GM18858 (cell line): ENCODE results near the gene AKR1B1.

Experiments used
- ATAC-seq: cut with Tn5 transposase; IDR thresholded peaks from one replicate; pipeline ENCODE4 v1.9.1; 2021; ENCODE audit not compliant: unreplicated experiment

The AKR1B1 gene

DNA sequence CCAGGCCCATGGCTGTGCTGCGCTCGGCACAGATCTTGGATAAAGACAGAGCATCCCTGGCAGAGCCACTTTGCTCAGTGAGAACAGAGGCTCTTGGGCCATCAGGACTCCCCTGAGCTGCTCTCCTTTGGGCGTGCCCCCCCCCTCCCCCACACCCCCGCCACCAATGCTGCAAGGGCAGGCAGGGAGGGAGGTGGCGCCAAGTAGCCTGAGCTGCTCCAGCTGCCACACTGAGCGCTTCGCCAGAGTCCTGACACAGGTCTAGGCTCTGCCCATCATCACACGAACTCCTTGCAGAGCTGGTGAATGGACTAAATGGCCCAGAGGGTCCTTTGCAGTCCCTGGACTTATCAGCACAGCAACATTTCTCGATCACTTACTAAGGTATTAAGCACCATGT lies 12.5 kb downstream of the AKR1B1 start:
- no peak for ATAC-seq

DNA sequence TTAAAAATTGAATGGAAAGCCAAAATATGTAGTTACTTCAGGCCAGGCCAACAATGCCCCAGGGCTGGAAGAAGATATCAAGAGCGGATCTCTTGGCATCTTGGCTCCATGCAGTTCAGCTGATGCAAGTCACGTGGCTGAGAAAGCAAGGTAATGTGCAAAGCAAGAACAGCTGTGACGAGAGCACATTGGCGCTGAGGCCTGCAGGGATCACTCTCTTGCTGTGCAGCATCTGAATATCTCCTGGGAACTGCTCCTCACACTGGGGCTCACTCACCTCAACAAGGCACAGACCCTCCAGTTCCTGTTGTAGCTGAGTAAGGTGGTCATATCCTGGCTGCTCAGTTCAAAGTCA lies 14.0 kb downstream of the AKR1B1 start:
- ATAC-seq: no peak

DNA sequence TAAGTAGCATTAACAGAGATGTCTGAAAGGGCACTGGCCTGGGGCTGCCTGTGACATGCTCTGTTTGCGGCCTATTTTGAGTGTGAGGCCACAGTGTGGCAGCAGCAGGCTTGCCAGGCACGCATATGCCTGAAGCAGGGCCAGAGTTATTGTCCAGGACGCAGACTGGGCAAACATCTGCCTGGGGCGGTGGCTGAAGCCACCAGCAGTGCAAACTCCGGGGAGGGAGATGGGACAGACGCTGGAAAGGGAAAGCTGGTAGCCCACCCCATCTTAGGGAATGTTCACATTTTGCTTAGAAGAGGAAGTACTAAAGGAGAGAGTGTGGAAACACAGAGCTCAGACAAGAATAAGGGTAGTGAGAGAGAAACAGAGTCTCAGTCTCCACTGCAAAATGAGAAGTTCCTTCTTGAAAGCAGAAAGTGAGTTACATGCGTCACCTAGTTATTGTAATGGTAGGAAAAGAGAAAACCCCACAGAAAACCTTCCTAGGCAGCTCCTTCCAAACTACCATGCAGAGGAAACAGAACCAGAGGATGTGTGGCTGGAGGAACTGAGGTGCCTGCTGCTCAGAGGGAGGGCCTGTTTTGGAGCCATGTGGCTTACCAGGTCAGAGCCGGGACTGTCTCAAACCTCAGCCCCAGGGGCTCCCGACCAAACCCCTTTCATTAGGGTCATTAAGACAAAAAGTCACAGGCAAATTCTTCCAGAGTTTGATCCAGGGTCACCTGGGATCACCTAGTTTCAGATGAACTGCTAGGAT lies 14.5 kb downstream of the AKR1B1 start:
- no peak for ATAC-seq

DNA sequence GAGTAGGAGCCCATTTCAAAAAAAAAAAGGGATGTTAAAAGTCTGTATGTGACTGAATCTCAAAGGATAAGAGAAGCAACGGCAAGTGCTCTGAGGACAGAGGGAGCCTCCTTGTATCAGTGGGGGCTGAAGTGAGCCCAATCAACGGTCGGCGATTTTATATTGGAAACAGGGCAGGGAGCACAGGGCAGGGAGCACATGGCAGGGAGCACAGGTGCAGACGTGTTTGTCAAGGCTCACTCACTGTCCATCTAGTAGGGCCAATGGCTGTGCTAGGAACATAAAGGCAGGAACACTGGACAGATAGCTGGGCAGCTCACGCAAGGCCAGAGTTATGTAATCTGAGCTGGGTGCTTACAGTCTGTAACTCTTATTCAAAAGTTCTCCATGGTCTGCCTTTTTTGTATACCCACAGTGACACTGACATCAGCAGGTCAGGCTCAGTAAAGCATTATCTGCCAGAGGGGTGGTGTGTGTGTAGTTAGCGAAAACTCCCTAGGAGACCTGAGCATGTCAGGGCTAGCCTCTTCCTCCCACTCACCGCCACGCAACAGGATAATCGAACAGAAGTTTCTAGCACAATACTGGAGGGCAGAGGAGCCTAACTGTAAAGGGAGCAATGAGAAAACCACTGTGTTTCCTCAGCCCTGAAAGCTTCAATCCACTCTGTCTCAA lies 15.4 kb downstream of the AKR1B1 start:
- no peak for ATAC-seq

DNA sequence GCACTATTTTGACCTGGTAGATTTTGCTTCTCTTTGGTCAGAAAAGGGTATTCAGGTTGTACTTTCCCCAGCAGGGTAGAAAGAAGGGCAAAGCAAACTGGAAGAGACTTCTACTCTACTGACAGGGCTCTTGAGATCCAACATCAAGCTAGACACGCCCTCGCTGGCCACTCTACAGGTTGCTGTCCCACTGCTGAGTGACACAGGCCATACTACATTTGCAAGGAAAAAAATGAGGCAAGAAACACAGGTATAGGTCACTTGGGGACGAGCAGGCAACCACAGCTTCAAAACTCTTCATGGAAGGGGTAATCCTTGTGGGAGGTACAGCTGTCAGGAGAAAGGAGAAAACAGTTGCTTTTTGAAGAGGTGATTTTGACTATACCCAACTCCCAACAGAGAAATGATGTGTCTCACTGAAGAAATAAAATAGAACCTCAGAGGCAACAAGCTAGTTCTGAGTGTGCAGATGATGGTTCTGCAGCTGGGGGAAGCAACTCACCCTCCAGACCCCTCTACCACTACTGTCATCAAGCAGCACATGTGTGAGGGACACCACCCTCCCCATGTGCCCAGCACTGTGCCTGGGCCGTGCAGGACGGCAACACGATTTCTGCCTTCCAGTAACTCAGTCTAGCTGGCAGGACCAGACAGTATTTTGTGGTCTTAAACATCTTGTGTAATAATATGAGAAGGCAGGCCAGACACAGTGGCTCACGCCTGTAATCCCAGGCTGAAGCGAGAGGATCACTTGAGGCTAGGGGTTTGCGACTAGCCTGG lies 16.3 kb downstream of the AKR1B1 start:
- ATAC-seq: no peak

DNA sequence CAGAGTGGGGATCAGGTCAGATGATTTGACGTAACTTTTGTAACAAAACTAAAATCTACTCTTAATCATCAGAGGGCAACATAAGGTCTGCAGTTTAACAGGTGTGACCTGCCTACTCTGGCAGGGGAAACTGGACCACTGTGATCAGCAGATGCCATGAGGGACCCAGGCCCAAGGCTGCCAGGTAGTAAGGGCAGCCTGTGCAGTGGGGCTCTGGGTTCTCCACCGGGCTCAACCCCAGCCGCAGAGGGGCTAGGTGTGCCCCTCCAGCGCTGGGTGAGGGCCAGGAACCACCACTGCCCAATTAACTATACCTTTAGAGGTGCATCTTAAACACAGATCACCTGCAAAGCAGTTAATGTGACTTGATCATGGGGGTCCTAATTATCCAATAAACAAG lies 17.6 kb downstream of the AKR1B1 start:
- ATAC-seq: no peak

DNA sequence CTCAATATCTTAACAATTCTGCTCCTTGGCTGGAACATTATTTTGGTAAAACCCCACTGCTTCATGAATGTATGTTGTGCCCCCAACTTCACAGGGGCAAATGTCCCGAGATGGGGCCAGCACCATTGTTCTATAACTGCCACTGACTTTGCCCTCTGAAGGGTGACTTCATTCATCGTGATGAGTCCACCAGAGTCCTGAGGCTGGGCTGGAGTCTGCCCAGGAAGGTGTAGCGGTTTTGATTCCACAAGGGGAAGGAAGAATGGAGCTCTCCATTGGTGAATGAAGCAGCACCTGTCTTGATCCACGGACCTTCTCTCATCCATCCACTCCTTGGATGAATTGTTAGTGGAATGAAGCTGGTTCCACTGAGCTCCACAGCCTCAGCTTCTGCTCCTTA lies 18.4 kb downstream of the AKR1B1 start:
- ATAC-seq: no peak

DNA sequence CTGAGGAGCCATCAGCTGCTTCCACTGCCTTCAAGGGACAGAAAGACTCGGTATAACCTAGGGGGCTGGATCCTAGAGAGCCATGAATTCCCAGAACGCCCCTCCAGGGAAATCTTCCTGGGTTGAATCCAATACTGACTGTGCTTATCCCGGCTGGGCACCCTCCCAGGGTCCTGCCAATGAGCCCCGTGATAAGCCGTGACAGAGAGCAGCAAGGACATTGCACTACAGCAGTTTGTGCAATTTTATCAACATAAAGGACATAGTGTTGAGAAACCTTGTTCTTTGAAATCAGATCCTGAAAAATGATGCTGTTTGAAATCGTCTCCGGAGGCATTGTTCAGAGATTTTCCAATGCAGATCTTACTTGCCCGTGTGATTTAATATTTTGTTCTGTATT lies 18.8 kb downstream of the AKR1B1 start:
- no peak for ATAC-seq

DNA sequence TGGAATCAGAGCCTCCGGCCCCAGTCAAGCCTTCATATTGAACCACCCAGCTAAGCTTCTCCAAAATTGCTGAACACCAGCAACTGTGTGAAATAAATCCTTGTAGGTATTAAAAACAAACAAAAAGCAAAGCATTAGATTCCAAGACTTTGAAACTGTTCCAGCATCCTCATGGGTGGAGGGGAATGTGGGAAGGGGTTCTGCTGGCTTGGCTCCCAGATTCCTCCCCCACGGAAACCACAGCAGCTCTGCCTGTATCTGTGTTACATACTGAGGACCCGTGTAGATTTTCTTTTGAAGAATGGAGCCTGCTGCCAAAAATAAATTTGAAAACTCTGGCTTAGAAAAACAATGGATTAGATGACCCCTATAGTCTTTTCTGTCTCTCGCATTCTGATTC lies 20.0 kb downstream of the AKR1B1 start:
- ATAC-seq: no peak

DNA sequence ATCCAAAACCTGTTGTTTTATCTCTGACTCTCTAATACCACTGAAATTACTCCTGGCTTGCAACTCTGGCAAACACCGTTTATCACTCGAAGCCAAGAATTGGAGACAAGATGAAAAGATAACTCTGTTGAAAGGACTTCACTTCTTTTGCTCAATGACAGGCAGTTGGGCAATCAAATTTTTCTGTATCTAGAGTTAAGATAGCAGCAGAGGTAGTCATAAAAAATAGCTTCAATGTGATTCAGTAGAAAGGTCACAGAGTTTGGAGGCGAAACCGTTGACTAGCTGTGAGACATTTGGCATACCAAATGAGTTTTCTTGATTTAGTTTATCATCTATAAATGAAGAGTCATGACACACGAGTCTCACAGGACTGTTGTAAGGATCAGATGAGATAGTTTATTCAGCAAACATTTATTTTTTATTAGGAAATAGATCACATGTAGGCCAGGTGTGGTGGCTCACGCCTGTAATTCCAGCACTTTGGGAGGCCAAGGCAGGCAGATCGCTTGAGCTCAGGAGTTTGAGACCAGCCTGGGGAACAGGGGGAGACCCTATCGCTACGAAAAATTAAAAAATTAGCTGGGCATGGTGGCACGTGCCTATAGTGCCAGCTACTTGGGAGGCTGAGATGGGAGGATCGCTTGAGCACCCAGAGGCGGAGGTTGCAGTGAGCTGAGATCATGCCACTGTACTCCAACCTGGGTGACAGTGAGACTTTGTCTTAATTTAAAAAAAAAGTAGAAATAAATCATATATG lies 23.6 kb downstream of the AKR1B1 start:
- no peak for ATAC-seq

DNA sequence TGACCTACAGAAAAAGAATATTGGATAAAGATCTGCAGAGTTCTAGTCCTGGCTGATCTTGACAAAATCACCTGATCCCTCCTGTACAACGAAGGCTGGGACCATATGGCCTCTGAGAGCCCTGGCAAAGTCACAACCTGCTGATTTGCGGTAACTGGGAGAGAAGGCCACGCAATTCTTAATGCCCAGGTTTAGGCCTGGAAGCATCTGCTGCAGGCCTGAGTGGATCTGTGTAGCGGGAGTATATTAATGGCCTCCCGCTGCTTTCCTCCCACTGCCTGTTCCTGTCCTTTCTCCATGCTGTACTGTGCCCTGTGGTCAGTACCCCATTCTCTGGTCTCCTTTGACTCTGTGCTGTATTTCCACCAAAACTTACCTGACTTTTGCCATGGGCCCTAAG lies 24.2 kb downstream of the AKR1B1 start:
- no peak for ATAC-seq

DNA sequence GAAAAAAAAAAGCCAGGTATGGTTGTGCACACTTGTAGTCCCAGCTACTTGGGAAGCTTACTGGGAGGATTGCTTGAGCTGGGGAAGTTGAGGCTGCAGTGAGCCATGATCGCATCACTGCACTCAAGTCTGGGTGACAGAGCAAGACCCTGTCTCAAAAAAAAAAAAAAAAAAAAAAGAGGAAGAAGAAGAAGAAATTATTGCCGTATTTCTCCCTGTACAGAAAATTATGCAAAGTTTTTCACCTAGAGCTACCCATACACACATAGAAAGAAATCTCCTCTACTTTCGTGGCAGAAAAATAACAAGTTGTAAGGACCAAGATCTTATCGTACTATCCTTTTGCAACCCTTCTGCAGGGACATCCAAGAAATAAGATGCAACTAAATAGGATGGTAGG lies 25.5 kb downstream of the AKR1B1 start:
- ATAC-seq: no peak

DNA sequence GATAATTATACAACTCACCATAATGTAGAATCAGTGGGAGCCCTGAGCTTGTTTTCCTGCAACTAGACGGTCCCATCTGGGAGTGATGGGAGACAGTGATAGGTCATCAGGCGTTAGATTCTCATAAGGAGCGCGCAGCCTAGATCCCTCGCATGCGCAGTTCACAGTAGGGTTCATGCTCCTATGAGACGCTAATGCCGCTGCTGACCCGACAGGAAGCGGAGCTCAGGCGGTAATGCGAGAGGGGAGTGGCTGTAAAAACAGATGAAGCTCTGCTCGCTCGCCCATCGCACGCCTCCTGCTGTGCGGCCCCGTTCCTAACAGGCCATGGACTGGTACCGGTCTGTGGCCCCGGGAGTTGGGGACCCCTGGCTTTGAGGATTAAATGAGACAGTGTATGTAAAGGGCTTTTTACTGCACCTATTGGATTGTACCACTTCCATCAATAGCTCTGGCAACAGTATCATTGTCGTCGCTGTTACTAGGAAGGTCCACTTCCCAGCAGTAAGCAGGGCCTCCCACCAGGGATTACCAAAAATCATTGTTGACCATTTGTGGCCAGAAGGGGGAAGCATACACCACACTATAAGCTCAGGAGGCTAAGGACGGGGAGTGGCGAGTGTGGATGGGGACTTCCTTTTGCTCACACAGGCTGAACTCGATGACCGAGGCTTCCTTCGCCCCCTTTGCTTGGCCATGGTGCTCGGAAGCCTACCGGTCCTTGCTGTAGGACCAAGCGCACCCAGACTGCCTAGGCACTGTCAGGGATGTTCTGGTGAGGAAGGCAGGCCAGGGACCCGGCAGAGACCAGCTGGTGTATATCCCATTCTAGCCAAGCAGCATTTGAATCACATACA lies 26.4 kb downstream of the AKR1B1 start:
- peak; percentile 87 for ATAC-seq

DNA sequence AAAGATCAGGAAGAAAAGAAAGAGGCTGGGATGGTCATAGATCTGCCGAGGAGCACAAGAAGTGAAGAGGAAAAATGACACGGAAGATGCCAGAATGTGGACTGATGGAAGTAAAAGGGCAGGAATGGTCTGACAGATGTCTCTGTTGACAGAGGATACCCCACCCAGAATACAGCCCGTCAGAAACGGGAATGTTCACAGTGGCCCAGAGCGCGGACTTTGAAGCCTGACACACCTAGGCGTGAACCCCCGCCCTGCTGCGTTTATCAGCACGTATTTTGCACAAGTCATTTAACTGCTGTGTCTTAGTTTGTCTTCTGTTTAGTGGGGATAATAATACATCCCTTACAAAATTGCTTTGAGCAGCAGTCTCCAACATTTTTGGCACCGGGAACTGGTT lies 27.1 kb downstream of the AKR1B1 start:
- no peak for ATAC-seq

DNA sequence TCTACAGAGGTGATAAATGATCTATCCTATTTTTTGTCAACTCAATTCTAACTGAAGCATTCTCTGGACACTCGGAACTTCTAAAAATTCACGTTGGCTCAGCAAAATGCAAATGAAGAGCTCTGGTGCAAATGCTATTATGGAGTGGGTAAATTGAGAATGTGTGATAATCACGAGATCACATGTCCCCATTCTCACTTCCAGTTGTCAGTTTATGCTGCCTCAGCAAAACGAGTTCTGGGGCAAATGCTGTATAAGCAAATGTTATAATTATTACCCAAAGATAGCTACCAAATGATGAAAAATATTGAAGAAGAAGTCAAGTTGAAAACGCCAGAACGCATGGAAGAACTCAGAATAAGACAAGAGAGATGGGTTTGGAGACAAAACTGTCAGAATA lies 29.4 kb downstream of the AKR1B1 start:
- no peak for ATAC-seq

DNA sequence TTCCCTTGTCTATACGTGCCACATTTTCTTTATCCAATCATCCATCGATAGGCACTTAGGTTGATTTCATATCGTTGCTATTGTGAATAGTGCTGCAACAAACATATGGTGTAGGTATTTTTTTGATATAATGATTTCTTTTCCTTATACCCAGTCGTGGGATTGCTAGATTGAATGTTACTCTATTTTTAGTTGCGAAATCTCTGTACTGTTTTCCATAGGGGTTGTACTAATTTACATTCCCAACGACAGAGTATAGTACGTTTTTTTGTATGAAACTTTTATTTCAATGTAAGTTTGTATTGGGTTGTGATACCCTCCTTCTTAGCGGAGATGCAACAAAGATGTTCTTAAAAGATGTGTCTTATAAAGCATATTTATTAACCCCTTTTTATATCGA lies 30.0 kb downstream of the AKR1B1 start:
- no peak for ATAC-seq

DNA sequence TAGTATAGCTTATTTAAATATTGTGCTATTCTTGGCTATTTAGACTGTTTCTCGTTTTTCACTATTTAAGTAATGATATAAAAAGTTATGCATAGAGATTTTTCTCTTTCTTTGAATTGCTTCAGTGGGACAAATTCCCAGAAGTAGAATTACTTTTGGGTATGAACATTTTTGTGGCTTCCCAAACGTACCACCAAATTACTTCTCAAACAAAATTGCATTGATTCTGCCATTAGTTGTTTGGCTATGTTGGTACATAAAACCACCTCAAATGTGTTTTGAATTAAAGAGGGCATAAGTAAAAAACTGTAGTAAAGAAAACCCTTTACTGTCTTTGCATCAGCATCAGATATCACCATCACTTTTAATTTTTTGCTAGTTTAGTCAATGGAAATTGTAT lies 31.0 kb downstream of the AKR1B1 start:
- no peak for ATAC-seq

DNA sequence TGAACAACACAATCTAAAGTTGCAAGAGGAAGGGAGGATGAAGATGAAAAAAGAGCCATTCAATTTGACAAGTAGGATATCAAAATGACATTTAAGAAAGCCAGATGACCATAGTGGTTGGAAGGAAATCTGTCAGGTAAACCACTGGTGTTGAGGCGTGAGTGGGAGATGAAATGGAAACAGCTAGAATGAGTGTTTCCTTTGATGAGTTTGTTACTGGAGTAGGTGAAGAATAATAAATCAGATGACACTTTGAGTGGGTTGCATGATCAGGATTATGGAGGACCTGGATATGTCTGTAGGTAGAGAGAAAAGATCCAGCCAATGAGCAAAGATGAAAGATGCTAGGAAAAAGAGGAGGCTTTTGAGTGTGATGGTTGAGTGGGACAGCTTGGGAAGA lies 33.1 kb downstream of the AKR1B1 start:
- no peak for ATAC-seq

DNA sequence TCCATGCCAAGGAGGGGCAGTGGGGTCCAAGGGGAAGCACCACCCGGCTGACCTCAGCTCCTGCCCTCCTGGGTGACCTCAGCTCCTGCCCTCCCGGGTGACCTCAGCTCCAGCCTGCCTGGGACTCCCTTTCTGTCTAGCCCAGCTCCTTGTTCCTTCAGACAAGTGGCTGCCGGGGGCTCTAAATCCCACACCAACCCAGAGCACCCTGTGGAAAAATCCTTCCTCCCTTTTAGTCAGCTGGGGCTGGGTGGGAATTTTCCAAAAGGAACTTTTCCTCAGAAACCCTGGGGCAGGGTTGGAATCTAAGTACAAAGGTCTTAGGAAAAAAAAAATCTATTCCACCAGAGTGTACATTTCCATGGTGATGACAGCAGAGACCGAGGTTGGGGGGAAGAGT lies 36.3 kb downstream of the AKR1B1 start:
- ATAC-seq: no peak

DNA sequence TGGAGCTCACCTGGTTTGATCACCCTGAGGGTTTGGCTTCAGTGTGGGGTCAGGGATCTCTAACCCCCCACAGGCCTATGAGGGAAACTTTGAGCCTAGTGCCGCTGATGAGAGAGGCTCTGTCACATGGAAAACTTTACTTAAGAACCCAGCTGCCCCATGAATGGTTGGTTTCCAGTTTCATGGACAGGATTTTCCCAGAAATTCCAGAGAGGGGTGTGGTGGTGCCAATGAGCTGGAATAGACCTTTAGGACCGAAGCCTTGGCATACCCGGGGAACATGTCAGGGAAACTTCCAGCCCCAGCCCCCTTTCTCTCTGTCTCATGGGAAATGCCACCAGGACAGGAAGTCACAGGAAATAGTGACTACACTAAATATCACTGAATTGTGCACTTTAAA lies 36.9 kb downstream of the AKR1B1 start:
- no peak for ATAC-seq
